Activated naive CD4-positive, alpha-beta T cell treated with anti-CD3 and anti-CD28 coated beads, Interleukin-2, amount 50 U/mL, for 72 hours (primary cell): ENCODE measurements around the gene LRRC8B. TPM values are rescaled to one million over a fixed set of nuclear protein-coding genes. Genes with fewer than 3 reads are reported as not detected.
"Not testable (repeated sequence)": the region's sequence is repeated elsewhere in the genome, so short reads cannot be mapped to it uniquely, and the experiment has no call there.

Source experiments
- ATAC-seq, 2 donors: fragments of 150-1000 bp; cut with Tn5 transposase; 2 replicates each; pipeline ENCODE4 v1.10.0; 2021; ENCODE audit warnings: mild to moderate bottlenecking in 2 of 2, moderate library complexity in 2 of 2
- DNase-seq, 2 donors: peaks; one replicate each; pipeline ENCODE4 v3.0.0; 2021 to 2022; ENCODE audit warnings: low spot score in 2 of 2
- H3K27ac Mint-ChIP-seq, 2 donors: one replicate each; pipeline ENCODE4 v1.8.0; 2022; ENCODE audit warnings: mild to moderate bottlenecking in 2 of 2, mixed read lengths in 2 of 2
- H3K36me3 Mint-ChIP-seq, 2 donors: one replicate each; pipeline ENCODE4 v1.8.0; 2022; ENCODE audit warnings: mixed read lengths in 2 of 2
- H3K9me3 Mint-ChIP-seq, 2 donors: one replicate each; pipeline ENCODE4 v1.8.0; 2022; ENCODE audit warnings: mixed read lengths in 2 of 2
- total RNA-seq, 2 donors: library from RNA; stranded (reverse); gene quantifications; one replicate each; pipeline ENCODE4 v1.2.3, GENCODE V29; 2022

Gene LRRC8B
- total RNA-seq, 2 donors from 2014 or later: 31.1 to 47.9 TPM

DNA sequence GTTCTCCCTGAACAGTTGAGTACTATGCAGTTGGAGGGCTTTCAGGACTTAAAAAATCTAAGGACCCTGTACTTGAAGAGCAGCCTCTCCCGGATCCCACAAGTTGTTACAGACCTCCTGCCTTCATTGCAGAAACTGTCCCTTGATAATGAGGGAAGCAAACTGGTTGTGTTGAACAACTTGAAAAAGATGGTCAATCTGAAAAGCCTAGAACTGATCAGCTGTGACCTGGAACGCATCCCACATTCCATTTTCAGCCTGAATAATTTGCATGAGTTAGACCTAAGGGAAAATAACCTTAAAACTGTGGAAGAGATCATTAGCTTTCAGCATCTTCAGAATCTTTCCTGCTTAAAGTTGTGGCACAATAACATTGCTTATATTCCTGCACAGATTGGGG, 59.6 kb downstream of the LRRC8B start:
- H3K36me3 Mint-ChIP-seq: peaks cover 42 to 83% of the 10 kb centered on the region in 2 donors
- H3K27ac Mint-ChIP-seq: no peak overlapping the region
- H3K9me3 Mint-ChIP-seq: no peaks in the 10 kb centered on the region
- ATAC-seq: no peak
- DNase-seq: no peak

DNA sequence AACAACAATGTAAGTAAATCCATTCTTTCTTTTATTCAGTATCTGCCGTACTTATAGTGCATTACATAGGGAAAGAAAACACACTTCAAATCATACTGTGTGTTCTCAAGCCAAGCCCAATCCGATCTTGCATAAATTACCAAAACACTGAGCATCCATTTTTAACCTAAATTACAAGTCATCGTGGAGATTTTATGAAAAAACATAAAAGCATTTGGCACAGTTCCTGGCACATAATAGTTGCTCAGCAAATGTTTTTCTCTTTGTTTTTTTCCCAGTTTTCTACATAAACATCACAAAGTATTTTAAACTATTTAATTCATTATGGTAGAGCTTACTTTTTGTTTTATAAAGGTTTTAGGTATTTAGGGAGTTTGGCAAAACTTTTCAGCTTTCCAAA, 60.2 kb downstream of the LRRC8B start:
- DNase-seq: no peak
- ATAC-seq: no peak
- Mint-ChIP-seq H3K9me3 (no peaks in the 10 kb centered on the region), H3K36me3 (peaks cover 42 to 82% of the 10 kb centered on the region in 2 donors), H3K27ac (no peak overlapping the region)

GRCh38 chr1:89587729-89588161, 63.1 kb downstream of the LRRC8B start:
- H3K9me3 Mint-ChIP-seq: no peaks in the 10 kb centered on the region
- ATAC-seq: no peak
- DNase-seq: no peak
- H3K36me3 Mint-ChIP-seq: peaks cover 31 to 59% of the 10 kb centered on the region in 2 donors
- peak overlapping the region in 1 of 2 donors; percentile 60 for H3K27ac Mint-ChIP-seq

DNA sequence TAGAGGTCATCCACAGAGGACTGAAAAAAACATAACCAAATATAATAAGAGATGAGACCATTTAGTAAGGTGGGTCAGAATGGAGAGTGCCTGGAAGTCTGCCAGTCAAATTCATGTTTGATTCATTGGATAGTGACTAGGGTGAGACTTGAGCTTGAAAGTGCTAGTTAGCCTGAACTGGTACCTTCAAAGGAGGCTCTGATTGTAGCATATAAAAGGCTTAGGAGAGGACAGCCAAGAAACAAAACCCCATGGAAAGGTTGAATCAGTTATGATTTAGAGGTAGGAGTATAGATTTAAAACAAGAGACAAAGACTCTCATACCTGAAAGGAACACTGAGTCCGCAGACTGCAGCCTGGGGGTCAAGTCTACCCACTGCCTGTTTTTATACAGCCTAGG, 63.9 kb downstream of the LRRC8B start:
- DNase-seq (no peak), ATAC-seq (peak; percentile 35 to 58)
- H3K27ac Mint-ChIP-seq: peak overlapping the region; percentile 46 to 60
- H3K9me3 Mint-ChIP-seq: no peaks in the 10 kb centered on the region
- peaks cover 25 to 59% of the 10 kb centered on the region in 2 donors for H3K36me3 Mint-ChIP-seq

DNA sequence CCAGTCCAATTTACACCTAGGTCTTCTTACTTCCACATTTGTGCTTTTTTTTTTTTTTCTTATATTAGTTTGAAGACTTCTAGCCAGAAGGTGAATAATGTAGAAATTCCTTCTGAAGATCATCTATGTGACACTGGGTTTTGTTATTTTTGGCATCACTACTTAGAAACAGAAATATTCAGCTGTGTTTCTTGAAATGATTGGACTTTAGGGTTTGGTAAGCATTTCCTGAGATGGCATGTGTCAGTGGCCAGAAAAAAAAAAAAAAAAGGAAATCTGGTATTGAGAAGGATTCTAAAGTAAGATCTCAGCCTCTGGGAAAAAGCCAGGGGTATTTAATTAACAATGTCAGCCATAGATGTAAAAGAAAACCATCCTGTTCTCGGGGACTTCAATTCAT, 64.9 kb downstream of the LRRC8B start:
- H3K9me3 Mint-ChIP-seq: no peaks in the 10 kb centered on the region
- DNase-seq (no peak), ATAC-seq (peak; percentile 43 to 75)
- peaks cover 15 to 52% of the 10 kb centered on the region in 2 donors for H3K36me3 Mint-ChIP-seq
- H3K27ac Mint-ChIP-seq: peak overlapping the region; percentile 60 to 67

DNA sequence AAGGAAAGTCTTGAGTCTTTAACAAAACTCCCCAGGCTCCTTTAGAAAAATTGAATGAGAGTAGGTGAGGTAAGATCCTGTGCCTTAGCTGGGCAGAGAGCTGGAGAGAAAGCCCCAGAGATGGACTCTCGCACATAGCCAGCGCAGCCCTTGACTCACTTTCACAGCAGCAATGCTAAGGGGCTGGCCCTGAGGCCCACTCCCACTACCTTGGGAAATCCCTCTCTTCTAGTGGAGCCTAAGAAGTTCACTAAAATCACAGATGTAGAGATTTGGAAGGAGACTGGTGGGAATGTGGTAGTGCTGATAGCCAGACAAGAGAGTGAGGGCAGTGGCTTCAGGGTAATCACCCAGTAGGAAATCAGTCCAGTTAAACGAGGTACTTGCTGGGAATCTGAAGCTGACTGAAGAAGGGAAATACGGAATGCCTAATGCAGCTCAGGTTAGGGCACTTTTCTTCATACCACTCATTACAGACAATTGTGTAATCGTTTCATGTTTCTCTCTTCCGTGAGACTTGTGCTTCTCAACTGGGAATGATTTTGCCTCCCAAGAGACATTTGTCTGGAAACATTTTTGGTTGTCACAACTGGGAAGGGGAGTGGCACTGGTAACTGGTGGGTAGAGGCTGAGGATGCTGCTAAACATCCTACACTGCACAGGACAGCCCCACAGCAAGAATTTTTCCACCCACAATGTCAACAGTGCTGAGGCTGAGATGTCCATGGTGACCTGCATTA, 65.9 kb downstream of the LRRC8B start:
- peak; percentile 41 to 91 for ATAC-seq
- DNase-seq: peak in 1 of 2 donors; percentile 67
- Mint-ChIP-seq H3K9me3 (no peaks in the 10 kb centered on the region), H3K36me3 (peaks cover 13 to 42% of the 10 kb centered on the region in 2 donors), H3K27ac (peak overlapping the region in 1 of 2 donors; percentile 60)

DNA sequence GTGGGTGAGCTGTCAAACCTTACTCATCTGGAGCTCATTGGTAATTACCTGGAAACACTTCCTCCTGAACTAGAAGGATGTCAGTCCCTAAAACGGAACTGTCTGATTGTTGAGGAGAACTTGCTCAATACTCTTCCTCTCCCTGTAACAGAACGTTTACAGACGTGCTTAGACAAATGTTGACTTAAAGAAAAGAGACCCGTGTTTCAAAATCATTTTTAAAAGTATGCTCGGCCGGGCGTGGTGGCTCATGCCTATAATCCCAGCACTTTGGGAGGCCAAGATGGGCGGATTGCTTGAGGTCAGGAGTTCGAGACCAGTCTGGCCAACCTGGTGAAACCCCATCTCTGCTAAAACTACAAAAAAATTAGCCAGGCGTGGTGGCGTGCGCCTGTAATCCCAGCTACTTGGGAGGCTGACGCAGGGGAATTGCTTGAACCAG, 68.3 kb downstream of the LRRC8B start:
- peak overlapping the region in 1 of 2 donors; percentile 37 for H3K27ac Mint-ChIP-seq
- not testable (repeated sequence) for ATAC-seq, DNase-seq, H3K9me3 Mint-ChIP-seq
- peaks cover 7 to 25% of the 10 kb centered on the region in 2 donors for H3K36me3 Mint-ChIP-seq

GRCh38 chr1:89594096-89594740, 69.6 kb downstream of the LRRC8B start:
- Mint-ChIP-seq H3K27ac (no peak overlapping the region), H3K36me3 (peaks cover 7 to 17% of the 10 kb centered on the region in 2 donors)

GRCh38 chr1:89596698-89597097, 72.1 kb downstream of the LRRC8B start:
- no peak for DNase-seq
- H3K36me3 Mint-ChIP-seq: peaks cover 7 to 17% of the 10 kb centered on the region in 2 donors
- ATAC-seq: no peak
- H3K27ac Mint-ChIP-seq: no peak overlapping the region
- H3K9me3 Mint-ChIP-seq: no peaks in the 10 kb centered on the region

More at GRCh38 chr1:89594096-89594740, 69.6 kb downstream of the LRRC8B start:
- DNase-seq (no peak), ATAC-seq (no peak)
- no peaks in the 10 kb centered on the region for H3K9me3 Mint-ChIP-seq

DNA sequence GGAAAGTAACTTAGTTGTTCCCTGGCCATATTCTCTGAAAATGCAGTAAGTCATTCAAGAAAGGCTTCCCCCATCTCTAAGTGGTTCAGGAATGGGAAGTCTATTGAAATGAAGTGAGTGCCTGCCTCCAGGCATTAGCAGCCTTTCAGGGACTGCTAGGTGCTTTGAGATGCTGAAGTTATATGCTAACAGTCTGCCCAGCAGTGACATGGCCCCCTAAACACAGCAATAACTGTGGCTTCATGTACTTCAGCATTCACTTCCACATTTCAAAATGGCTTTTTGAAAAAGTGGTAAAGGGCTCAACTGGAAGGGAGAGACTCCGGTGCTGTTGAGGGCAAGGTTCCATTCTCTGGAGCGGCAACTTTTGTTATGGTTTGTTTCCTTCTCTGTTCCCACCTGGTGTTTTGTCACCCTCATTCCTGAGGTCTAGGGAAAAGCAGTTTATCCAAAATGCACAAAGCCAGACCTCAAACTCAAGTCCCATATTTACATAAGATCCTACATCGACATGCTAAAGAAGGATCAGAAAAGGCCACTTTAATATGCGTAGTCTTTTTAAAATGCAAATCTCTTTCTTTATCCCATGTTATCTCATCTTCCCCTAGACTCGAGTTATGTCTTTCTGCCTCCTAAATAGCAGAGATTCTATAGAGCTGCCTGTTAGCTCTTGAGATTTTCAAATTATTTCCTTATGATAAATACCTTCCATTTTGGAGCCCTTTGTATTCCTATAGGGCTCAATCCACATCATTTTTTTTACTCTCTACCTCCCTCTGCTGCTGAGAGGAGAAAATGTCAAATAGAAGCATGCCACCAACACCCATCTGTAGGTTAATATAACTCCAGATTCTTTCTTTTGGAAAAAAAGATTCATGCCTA, 74.1 kb downstream of the LRRC8B start:
- no peak for ATAC-seq
- H3K27ac Mint-ChIP-seq: peak overlapping the region in 1 of 2 donors; percentile 33
- no peak for DNase-seq
- no peaks in the 10 kb centered on the region for H3K9me3 Mint-ChIP-seq
- peaks cover 0 to 2% of the 10 kb centered on the region in 2 donors for H3K36me3 Mint-ChIP-seq

- peak overlapping the region in 1 of 2 donors; percentile 33 for H3K27ac Mint-ChIP-seq
- H3K9me3 Mint-ChIP-seq: no peaks in the 10 kb centered on the region
- H3K36me3 Mint-ChIP-seq: no peaks in the 10 kb centered on the region
- no peak for DNase-seq
- no peak for ATAC-seq
Observed at GRCh38 chr1:89599332-89599630, 74.7 kb downstream of the LRRC8B start.

GRCh38 chr1:89600451-89601224, 76.0 kb downstream of the LRRC8B start:
- Mint-ChIP-seq H3K27ac (peak overlapping the region; percentile 11 to 33), H3K9me3 (no peaks in the 10 kb centered on the region), H3K36me3 (peaks cover 0 to 7% of the 10 kb centered on the region in 2 donors)
- DNase-seq (no peak), ATAC-seq (no peak)

DNA sequence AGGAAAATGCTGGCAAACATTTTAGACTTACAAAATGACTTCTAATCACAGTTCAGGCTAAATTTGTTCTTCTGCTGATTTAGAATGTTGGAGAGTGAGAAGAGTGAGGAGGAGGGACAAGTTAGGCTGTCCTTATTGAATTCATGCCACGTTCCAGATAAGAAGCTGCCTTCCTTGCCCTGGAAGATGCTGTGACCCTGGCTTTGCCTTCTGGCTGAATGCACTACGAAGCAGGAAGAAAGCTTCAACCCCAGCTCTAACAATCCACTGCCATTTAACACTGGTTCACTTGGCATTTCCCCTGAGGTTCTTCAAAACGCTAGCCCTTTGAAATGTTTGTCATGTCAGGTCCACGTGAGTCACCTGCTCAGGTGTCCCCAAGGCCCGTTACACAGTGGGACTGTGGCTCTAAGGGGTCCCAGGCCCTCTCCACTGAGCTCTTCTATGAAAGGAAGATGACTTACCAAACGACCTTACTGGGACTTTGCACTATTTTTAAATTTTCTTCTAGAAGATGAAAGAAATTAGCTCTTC, 78.3 kb downstream of the LRRC8B start:
- peak overlapping the region; percentile 97 to 98 for H3K27ac Mint-ChIP-seq
- peaks cover 0 to 9% of the 10 kb centered on the region in 2 donors for H3K36me3 Mint-ChIP-seq
- peak; percentile 9 to 32 for ATAC-seq
- H3K9me3 Mint-ChIP-seq: no peaks in the 10 kb centered on the region
- DNase-seq: no peak

GRCh38 chr1:89603651-89604413, 79.2 kb downstream of the LRRC8B start:
- peak overlapping the region; percentile 97 to 98 for H3K27ac Mint-ChIP-seq
- no peaks in the 10 kb centered on the region for H3K9me3 Mint-ChIP-seq
- H3K36me3 Mint-ChIP-seq: peaks cover 0 to 9% of the 10 kb centered on the region in 2 donors
- peak in 1 of 2 donors; percentile 37 for DNase-seq
- peak; percentile 51 to 53 for ATAC-seq

DNA sequence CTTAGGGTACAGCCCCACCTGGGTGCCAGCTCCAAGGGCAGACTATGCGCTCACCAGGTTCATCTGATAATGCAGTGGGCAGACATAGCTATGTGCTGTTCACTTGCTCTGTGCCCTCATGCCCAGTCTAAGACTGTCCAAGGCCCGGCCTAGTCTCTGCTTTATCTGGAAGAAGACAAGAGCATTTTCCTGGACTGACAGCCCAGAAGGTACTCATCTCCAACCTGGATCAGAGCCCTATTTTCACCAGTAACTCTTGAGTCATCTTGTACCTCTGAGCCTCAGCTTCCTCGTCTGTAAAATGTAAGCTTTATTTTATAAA, 79.7 kb downstream of the LRRC8B start:
- DNase-seq (peak in 1 of 2 donors; percentile 61), ATAC-seq (peak; percentile 5 to 17)

More for the DNA sequence above, 79.7 kb downstream of the LRRC8B start:
- Mint-ChIP-seq H3K9me3 (no peaks in the 10 kb centered on the region), H3K36me3 (peaks cover under 1 to 9% of the 10 kb centered on the region in 2 donors), H3K27ac (peak overlapping the region; percentile 97 to 99)
